Ascending aorta (tissue), 2 donors: ENCODE data around the gene GALNT17. TPM values are rescaled to one million over a fixed set of nuclear protein-coding genes. Genes with fewer than 3 reads are reported as not detected.

Experiments
- DNase-seq, 2 donors: peaks; one replicate each; pipeline ENCODE4 v3.0.0-alpha.2; 2019; ENCODE audit warnings: low spot score in 2 of 2
- H3K27ac ChIP-seq, 2 donors: fragments of 200-600 bp; sonication (generic); one replicate each; pipeline ENCODE4 v1.5.1; 2016 to 2017; ENCODE audit warnings: mild to moderate bottlenecking in 1 of 2
- H3K27me3 ChIP-seq: fragments of 200-600 bp; sonication (generic); one replicate; pipeline ENCODE4 v1.5.1; 2017
- H3K36me3 ChIP-seq, 2 donors: fragments of 200-600 bp; sonication (generic); one replicate each; pipeline ENCODE4 v1.5.1; 2016
- H3K4me1 ChIP-seq, 2 donors: fragments of 200-600 bp; sonication (generic); one replicate each; pipeline ENCODE4 v1.5.1; 2016 to 2017; ENCODE audit warnings: mild to moderate bottlenecking in 1 of 2
- H3K4me3 ChIP-seq, 2 donors: fragments of 200-600 bp; sonication (generic); one replicate each; pipeline ENCODE4 v1.5.1; 2016 to 2017; ENCODE audit warnings: mild to moderate bottlenecking in 1 of 2
- H3K9me3 ChIP-seq, 2 donors: fragments of 200-600 bp; sonication (generic); one replicate each; pipeline ENCODE4 v1.5.1; 2016
- intact Hi-C: fragments of 100-400 bp; cut with DNase I; formaldehyde crosslinking; loops from one replicate; pipeline ENCODE4 v1.15.1; 2023
- total RNA-seq: library from RNA; depleted of rRNA; stranded (reverse); fragments of >200 nt; gene quantifications from one replicate; pipeline ENCODE4 v1.1.0, GENCODE V29; 2016
- TF ChIP-seq, protein P1 (sequence below), 3 experiments: fragments of 200-600 bp in 2 of 3; fragments of 450-650 bp in 1 of 3; sonication (generic) in 2 of 3; IDR thresholded peaks; one replicate each; pipeline ENCODE4 v1.5.1; 2016 to 2019; ENCODE audit warnings: antibody characterized with exemption in 3 of 3, mild to moderate bottlenecking in 1 of 3, moderate library complexity in 1 of 3

Gene GALNT17
- total RNA-seq, 1 donor from 2014 or later: 29.8 TPM

DNA sequence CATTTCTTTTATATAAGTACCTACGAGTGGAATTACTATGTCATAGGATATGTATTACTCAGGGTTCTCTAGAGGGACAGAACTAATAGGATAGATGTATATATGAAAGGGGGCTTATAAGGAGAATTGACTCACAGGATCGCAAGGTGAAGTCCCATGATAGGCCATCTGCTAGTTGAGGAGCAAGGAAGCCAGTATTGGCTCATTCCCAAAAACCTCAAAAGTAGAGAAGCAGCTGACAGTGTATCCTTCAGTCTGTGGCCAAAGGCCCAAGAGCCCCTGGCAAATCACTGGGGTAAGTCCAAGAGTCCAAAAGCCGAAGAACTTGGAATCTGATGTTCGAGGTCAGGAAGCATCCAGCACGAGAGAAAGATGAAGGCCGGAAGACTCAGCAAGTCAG lies 59.8 kb downstream of the GALNT17 start:
- Histone ChIP-seq H3K36me3 (no peaks in the 10 kb centered on the region), H3K27ac (no peak overlapping the region), H3K4me1 (no peaks in the 10 kb centered on the region), H3K27me3 (no peaks in the 10 kb centered on the region), H3K4me3 (no peak overlapping the region), H3K9me3 (peaks cover 0 to 4% of the 10 kb centered on the region in 2 donors)
- intact Hi-C loops: no loop called here
- no peak for DNase-seq
- TF ChIP-seq, protein P1, sequence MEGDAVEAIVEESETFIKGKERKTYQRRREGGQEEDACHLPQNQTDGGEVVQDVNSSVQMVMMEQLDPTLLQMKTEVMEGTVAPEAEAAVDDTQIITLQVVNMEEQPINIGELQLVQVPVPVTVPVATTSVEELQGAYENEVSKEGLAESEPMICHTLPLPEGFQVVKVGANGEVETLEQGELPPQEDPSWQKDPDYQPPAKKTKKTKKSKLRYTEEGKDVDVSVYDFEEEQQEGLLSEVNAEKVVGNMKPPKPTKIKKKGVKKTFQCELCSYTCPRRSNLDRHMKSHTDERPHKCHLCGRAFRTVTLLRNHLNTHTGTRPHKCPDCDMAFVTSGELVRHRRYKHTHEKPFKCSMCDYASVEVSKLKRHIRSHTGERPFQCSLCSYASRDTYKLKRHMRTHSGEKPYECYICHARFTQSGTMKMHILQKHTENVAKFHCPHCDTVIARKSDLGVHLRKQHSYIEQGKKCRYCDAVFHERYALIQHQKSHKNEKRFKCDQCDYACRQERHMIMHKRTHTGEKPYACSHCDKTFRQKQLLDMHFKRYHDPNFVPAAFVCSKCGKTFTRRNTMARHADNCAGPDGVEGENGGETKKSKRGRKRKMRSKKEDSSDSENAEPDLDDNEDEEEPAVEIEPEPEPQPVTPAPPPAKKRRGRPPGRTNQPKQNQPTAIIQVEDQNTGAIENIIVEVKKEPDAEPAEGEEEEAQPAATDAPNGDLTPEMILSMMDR (IDR thresholded peaks at IDR 0.05): no peak

DNA sequence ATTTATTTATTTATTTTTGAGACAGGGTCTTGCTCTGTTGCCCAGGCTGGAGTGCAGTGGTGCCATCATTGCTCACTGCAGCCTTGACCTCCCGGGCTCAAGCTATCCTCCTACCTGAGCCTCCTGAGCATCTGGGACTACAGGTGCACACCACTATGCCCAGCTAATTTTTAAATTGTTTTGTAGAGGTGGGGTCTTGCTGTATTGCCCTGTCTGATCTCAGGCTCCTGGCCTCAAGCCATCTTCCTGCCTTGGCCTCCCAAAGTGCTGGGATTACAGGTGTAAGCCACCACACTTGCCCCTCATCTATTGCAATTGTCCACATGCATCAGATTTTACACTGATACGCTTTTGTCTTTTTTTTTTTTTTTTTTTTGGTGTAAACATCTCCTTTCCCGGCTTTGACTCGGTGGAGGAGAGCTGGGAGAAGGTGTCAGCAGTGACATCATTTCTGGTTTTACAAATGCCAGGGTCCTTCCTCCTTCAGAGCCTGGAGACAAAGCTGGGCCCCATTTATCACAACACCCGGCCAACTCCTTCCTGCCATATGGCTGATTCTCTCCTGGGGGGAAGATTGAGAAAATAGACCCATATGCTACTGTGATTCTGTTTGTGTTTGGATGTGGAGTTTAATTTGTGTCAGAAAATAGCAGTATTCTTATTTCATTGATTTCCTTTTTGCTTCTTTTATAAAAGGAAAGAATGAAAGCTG lies 61.3 kb downstream of the GALNT17 start:
- intact Hi-C loops: no loop called here
- no peaks in the 10 kb centered on the region for H3K4me1 ChIP-seq
- H3K36me3 ChIP-seq: no peaks in the 10 kb centered on the region
- no peaks in the 10 kb centered on the region for H3K9me3 ChIP-seq
- no peak overlapping the region for H3K27ac ChIP-seq
- no peak overlapping the region for H3K4me3 ChIP-seq
- TF ChIP-seq, protein P1 (IDR thresholded peaks at IDR 0.05): no peak
- no peaks in the 10 kb centered on the region for H3K27me3 ChIP-seq
- no peak for DNase-seq

DNA sequence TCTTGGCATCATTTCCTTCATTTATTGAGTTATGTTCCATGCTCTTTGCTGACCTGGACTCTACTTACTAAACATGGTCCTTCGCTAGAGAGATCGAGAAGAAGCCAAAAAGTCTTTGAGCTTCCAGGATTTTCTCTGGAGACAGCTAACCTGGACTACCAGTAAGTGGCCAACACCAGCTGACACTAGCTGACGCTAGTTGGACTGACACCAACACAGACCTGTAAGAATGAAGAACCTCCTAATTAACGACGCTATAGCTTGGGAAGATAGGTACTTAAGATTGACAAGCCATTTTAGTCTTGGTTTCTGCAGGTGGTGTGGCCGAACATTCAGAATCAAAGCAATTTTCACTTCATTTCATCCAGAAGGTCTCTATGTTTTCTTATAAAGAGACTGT lies 66.4 kb downstream of the GALNT17 start:
- intact Hi-C loops: no loop called here
- TF ChIP-seq, protein P1 (IDR thresholded peaks at IDR 0.05): no peak
- H3K4me3 ChIP-seq: peak overlapping the region in 1 of 2 donors; percentile 17
- H3K9me3 ChIP-seq: no peaks in the 10 kb centered on the region
- peak overlapping the region; percentile 56 to 58 for H3K27ac ChIP-seq
- no peak for DNase-seq
- no peaks in the 10 kb centered on the region for H3K36me3 ChIP-seq
- H3K27me3 ChIP-seq: no peaks in the 10 kb centered on the region
- no peaks in the 10 kb centered on the region for H3K4me1 ChIP-seq

DNA sequence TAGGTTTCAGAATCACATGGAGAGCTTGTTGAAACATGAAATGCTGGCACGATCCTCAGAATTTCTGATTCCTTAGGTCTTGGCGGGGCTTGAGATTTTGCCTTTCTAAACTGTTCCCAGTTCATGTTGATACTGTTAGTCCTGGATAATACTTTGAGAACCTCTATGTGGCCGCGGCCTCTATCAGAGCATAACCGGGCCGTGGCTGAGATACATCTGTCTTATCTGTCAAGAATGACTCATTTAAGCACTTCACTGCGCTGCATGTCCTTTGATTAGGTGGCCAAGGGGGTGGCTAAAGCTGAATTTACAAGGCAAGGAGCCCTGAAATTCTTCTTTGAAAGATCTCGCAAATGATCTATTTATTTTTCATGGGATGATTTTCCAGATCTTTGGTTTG lies 66.9 kb downstream of the GALNT17 start:
- Histone ChIP-seq H3K27me3 (no peaks in the 10 kb centered on the region), H3K4me3 (peak overlapping the region in 1 of 2 donors; percentile 17), H3K27ac (peak overlapping the region; percentile 56 to 58), H3K36me3 (no peaks in the 10 kb centered on the region), H3K4me1 (no peaks in the 10 kb centered on the region), H3K9me3 (peaks cover 0 to 3% of the 10 kb centered on the region in 2 donors)
- TF ChIP-seq, protein P1 (IDR thresholded peaks at IDR 0.05): no peak
- DNase-seq: no peak
- intact Hi-C loops: no loop called here

DNA sequence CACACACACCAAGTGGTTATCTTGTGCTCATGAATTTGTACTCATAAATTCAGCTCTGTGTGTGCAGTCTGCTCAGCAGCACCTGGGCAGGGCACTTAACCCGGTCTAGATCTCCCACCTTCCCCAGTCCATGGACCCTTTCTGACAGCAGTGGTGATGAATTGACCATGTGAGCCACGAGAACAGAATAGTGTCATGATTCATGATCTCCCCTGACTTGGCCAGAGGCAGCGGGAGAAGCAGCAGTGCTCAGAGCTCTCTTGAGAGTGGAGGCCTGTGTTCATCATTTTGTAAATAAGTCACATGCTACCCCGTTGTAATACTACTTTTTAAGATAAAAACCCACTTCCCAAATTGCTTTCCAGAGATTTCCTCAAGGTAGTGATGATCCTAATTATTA lies 74.2 kb downstream of the GALNT17 start:
- H3K4me1 ChIP-seq: no peaks in the 10 kb centered on the region
- H3K9me3 ChIP-seq: peaks cover 0 to 8% of the 10 kb centered on the region in 2 donors
- H3K27me3 ChIP-seq: no peaks in the 10 kb centered on the region
- no peak overlapping the region for H3K4me3 ChIP-seq
- TF ChIP-seq, protein P1 (IDR thresholded peaks at IDR 0.05): no peak
- no peak overlapping the region for H3K27ac ChIP-seq
- intact Hi-C loops: no loop called here
- DNase-seq: no peak
- no peaks in the 10 kb centered on the region for H3K36me3 ChIP-seq
